Common myeloid progenitor, CD34-positive (primary cell): ENCODE data around the gene OTUD7B.

Experiments
- CTCF ChIA-PET: fragments of 350-600 bp; sonication (Branson Sonifier 250); formaldehyde crosslinking; loops from one replicate; lab custom pipeline; 2021; ENCODE audit warnings: antibody characterized with exemption; lab: Charles Lee
- POLR2A ChIA-PET: fragments of 350-600 bp; sonication (Branson Sonifier 250); formaldehyde crosslinking; loops from one replicate; lab custom pipeline; 2021; ENCODE audit warnings: antibody characterized with exemption; lab: Charles Lee
- DNase-seq, 3 donors: peaks; one replicate each; pipeline versions ENCODE4 v3.0.0 to v3.0.0-alpha.2; 2013
- H3K27ac ChIP-seq, 2 experiments: 1 replicate in 1 of 2; 2 replicates in 1 of 2; pipeline ENCODE4 v1.7.0; 2013; ENCODE audit warnings: inconsistent platforms in 2 of 2, low read length in 2 of 2, mild to moderate bottlenecking in 2 of 2, low read depth in 1 of 2, moderate library complexity in 1 of 2; ENCODE audit not compliant: severe bottlenecking in 2 of 2, insufficient read depth in 1 of 2, poor library complexity in 1 of 2
- H3K27me3 ChIP-seq, 5 experiments: replicated peaks in 2 of 5; 1 replicate in 3 of 5; 2 replicates in 2 of 5; pipeline versions ENCODE4 v1.6.1 to v1.7.0; 2013; ENCODE audit warnings: low read length in 4 of 5, mild to moderate bottlenecking in 2 of 5, moderate library complexity in 2 of 5, inconsistent platforms in 1 of 5; ENCODE audit not compliant: insufficient read depth in 5 of 5, control insufficient read depth in 4 of 5
- H3K36me3 ChIP-seq, 4 experiments: 1 replicate in 2 of 4; 2 replicates in 2 of 4; pipeline versions ENCODE4 v1.6.1 to v1.7.0; 2013; ENCODE audit warnings: low read length in 3 of 4, control low read depth in 1 of 4, mild to moderate bottlenecking in 1 of 4; ENCODE audit not compliant: control insufficient read depth in 4 of 4, insufficient read depth in 4 of 4
- H3K4me1 ChIP-seq, 4 experiments: 1 replicate in 3 of 4; 2 replicates in 1 of 4; pipeline versions ENCODE4 v1.6.1 to v1.7.1; 2013; ENCODE audit warnings: low read length in 3 of 4, mild to moderate bottlenecking in 3 of 4, control low read depth in 1 of 4, inconsistent platforms in 1 of 4, moderate library complexity in 1 of 4; ENCODE audit not compliant: control insufficient read depth in 4 of 4, insufficient read depth in 4 of 4; ENCODE audit errors: control extremely low read depth in 1 of 4
- H3K4me3 ChIP-seq, 7 experiments: 1 replicate in 4 of 7; 2 replicates in 3 of 7; pipeline versions ENCODE4 v1.5.1 to v1.7.0; 2013; ENCODE audit warnings: mild to moderate bottlenecking in 7 of 7, low read length in 6 of 7, moderate library complexity in 6 of 7, inconsistent platforms in 2 of 7, low read depth in 2 of 7, control low read depth in 1 of 7; ENCODE audit not compliant: insufficient read depth in 4 of 7, control insufficient read depth in 1 of 7; ENCODE audit errors: extremely low read depth in 1 of 7
- H3K9me3 ChIP-seq, 5 experiments: 1 replicate in 4 of 5; 2 replicates in 1 of 5; pipeline versions ENCODE4 v1.6.1 to v1.7.1; 2013; ENCODE audit warnings: low read length in 4 of 5, mild to moderate bottlenecking in 2 of 5, inconsistent platforms in 1 of 5, low read depth in 1 of 5, moderate library complexity in 1 of 5; ENCODE audit not compliant: control insufficient read depth in 4 of 5, insufficient read depth in 2 of 5; ENCODE audit errors: control extremely low read depth in 1 of 5
- WGBS: methylation state at CpG from one replicate; pipeline ENCODE4 v1.1.5; 2013; ENCODE audit not compliant: insufficient coverage; 5-methylcytosine and 5-hydroxymethylcytosine counted together

The OTUD7B gene

DNA sequence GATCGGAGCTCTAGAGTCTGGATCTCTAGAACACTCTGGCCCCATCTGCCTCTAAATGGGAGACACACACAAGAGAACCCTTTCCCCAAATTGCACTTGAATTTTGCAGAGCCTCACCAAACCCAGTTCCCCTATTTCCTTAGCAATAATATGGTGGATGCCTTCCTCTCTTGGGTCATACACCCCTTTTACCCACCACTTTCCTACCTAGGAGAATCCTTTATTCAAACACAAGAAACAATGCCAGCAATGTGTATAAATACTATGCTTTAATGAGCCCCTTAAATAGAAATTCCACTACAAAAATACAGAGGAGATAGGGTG is 82.2 kb downstream of the OTUD7B start:
- H3K4me1 ChIP-seq, result peaks cover 7 to 33% (median 18%) of the 10 kb centered on the region in 4 experiments
- no peak for DNase-seq
- POLR2A ChIA-PET, result interaction anchor here (0.8 to 2.4 kb wide), 5 partner anchors 9 to 41 kb away, joined by 3 to 17 read pairs (median 3); partner anchors contain the start of gene BOLA1
- CTCF ChIA-PET, result interaction anchor here (1.2 to 2.4 kb wide), 2 partner anchors 11 to 34 kb away, joined by 3 to 12 read pairs; no protein-coding TSS in a partner anchor
- H3K9me3 ChIP-seq, result no peaks in the 10 kb centered on the region
- peaks cover 10 to 33% (median 30%) of the 10 kb centered on the region in 4 experiments for H3K36me3 ChIP-seq
- H3K4me3 ChIP-seq, result peak overlapping the region; percentile 85 to 99 (median 90)
- peak overlapping the region; percentile 88 to 92 for H3K27ac ChIP-seq
- H3K27me3 ChIP-seq, result no peaks in the 10 kb centered on the region
- 0% methylated on average over 1 of the region's 1 CpG for WGBS

DNA sequence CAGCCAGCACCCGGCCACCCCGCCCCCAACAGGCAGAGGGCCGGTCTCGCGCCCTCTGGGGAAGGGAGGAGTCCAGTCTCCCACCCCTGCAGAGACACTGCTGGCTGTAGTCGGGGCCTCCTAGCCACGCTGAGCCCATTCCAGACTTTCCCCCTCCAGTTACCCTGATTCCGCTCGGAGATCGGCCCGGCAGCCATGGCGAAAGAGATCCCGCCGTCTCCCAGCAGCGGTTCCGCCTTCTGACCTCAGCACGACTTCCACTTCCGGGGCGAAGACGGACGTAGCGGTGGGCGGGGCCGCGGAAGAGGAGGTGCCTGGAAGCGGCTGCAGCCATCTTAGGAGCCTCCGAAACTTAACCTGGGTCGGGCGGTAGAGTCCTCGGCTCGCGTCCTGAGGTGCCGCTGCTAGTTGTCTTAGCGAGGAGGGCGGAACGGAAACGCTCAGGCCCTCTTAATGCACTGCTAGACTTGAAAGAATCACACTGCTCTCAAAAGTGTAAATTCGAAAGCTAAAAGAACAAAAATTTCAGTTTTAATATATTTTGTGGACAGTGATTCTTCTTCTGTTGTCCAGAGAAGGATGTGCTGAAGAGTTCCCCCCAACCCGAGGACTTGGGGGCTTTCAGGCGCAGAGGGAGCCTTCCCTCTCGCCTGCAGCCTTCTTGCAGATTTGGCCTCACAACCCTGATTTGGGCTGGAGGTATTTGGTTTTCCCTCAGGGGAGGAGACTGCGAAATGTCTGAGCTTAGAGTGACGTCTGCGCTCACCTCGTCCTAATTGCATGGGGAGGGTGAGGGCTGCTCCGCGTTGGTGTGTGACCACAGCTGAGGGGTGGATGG is 82.7 kb downstream of the OTUD7B start, which contains the start of gene SF3B4:
TSS of gene SF3B4 (minus strand) at position 241 of the 838 bp plus-strand sequence. CDS start at position 197, 44 bp downstream.
- WGBS, result 0% methylated on average over 42 of the region's 47 CpGs
- ChIA-PET POLR2A (interaction anchor here (0.8 to 2.4 kb wide), 6 partner anchors 10 to 138 kb away, joined by 3 to 17 read pairs (median 3); partner anchors contain the start of gene BOLA1), CTCF (interaction anchor here (1.2 to 2.4 kb wide), 2 partner anchors 12 to 35 kb away, joined by 3 to 12 read pairs; no protein-coding TSS in a partner anchor)
- Histone ChIP-seq H3K9me3 (no peaks in the 10 kb centered on the region), H3K36me3 (peaks cover 10 to 39% (median 33%) of the 10 kb centered on the region in 4 experiments), H3K4me3 (peak within 1 kb of the TSS; percentile 85 to 99 (median 90)), H3K27ac (peak within 1 kb of the TSS; percentile 88 to 92), H3K4me1 (peaks cover 7 to 33% (median 18%) of the 10 kb centered on the region in 4 experiments), H3K27me3 (no peaks in the 10 kb centered on the region)
- peak; percentile 95 to 97 (median 96) for DNase-seq

DNA sequence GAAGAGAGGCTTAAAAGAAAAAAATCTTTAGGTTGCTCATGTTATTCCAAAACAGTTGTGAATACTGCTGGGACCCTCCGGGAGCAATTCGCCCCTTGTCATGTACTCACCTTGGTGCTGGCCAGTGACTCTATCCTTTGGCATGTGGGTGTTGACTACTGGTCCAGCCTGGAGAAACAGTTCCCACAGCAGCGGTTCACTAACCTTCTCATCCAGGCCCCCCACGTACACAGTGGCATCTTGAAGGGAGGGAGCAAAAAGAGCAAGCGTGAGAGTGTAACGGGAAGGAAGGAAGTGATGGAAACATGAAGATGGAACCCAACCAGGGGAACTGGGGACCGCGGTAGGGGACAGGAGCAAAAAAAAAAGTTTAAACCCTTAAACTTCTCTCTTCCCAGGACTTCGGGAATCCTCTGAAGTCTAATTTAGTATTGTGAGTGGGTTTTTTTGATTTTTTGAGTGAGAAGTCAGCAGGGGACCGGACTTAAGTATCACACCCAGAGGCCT is 83.4 kb downstream of the OTUD7B start:
- Histone ChIP-seq H3K9me3 (no peaks in the 10 kb centered on the region), H3K4me3 (peak overlapping the region; percentile 85 to 99 (median 90)), H3K36me3 (peaks cover 12 to 44% (median 39%) of the 10 kb centered on the region in 4 experiments), H3K27ac (peak overlapping the region; percentile 88 to 92), H3K27me3 (no peaks in the 10 kb centered on the region), H3K4me1 (peaks cover 7 to 33% (median 18%) of the 10 kb centered on the region in 4 experiments)
- ChIA-PET CTCF (no interaction called here), POLR2A (interaction anchor here (0.8 kb wide), 1 partner anchor 139 kb away, joined by 3 read pairs; no protein-coding TSS in a partner anchor)
- DNase-seq, result no peak
- 12% methylated on average over 5 of the region's 10 CpGs for WGBS

GRCh38 chr1:149926296-149926695 is 84.2 kb downstream of the OTUD7B start:
- Histone ChIP-seq H3K4me1 (peaks cover 7 to 33% (median 18%) of the 10 kb centered on the region in 4 experiments), H3K27ac (no peak overlapping the region), H3K4me3 (peak overlapping the region in 4 of 7 experiments; percentile 85 to 99 (median 87)), H3K27me3 (no peaks in the 10 kb centered on the region), H3K36me3 (peaks cover 12 to 51% (median 39%) of the 10 kb centered on the region in 4 experiments), H3K9me3 (no peaks in the 10 kb centered on the region)
- CTCF ChIA-PET, result no interaction called here
- DNase-seq, result no peak
- 93% methylated on average over 9 of the region's 9 CpGs for WGBS
- POLR2A ChIA-PET, result interaction anchor here (0.9 kb wide), 1 partner anchor 10 kb away, joined by 3 read pairs; no protein-coding TSS in a partner anchor

DNA sequence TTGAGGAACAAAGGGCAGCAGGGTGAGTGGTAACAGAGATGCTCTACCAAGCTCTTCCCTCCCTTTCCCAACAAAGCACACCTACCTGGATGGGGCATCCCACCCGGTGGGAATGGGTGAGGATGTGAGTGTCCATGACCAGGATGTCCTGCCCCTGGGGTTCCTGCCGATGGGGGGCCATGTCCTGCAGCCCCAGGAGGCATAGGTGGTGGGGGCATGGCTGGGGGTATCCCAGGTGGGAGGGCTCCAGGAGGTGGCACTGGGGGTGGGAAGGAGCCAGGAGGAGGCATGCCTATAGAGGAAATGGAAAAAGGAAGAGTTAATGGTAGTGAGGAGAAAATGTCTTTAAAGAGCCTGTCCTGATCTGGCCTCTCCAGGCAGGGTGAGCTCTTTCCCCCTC is 84.8 kb downstream of the OTUD7B start:
- Histone ChIP-seq H3K9me3 (no peaks in the 10 kb centered on the region), H3K4me3 (no peak overlapping the region), H3K4me1 (peaks cover 7 to 33% (median 18%) of the 10 kb centered on the region in 4 experiments), H3K27ac (no peak overlapping the region), H3K36me3 (peaks cover 12 to 51% (median 39%) of the 10 kb centered on the region in 4 experiments), H3K27me3 (no peaks in the 10 kb centered on the region)
- ChIA-PET CTCF (no interaction called here), POLR2A (interaction anchor here (0.9 kb wide), 1 partner anchor 10 kb away, joined by 3 read pairs; no protein-coding TSS in a partner anchor)
- no CpG with 5 or more reads among the region's 2 CpGs for WGBS
- DNase-seq, result no peak

DNA sequence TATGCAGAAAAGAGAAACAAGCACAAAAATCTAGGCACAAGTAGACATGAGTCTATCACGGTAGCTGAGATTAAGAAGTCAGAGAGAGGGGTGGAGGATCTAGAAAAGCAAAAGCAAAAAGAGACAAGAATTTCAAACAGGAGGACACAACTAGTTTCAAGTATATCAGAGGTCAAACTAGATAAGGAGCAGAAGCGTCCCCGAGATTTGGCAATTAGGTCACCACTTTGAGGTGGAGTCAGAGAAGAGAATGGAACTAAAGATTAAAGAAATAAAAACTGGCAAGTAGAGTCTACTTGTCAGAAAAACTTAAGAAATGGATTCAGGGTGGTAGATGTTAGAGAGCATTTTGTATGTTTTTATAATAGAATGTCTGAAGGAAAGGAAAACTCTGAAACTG is 85.2 kb downstream of the OTUD7B start:
- WGBS, result 100% methylated on average over 3 of the region's 3 CpGs
- peaks cover 7 to 33% (median 18%) of the 10 kb centered on the region in 4 experiments for H3K4me1 ChIP-seq
- H3K27ac ChIP-seq, result no peak overlapping the region
- no peaks in the 10 kb centered on the region for H3K27me3 ChIP-seq
- H3K9me3 ChIP-seq, result no peaks in the 10 kb centered on the region
- CTCF ChIA-PET, result no interaction called here
- no peak overlapping the region for H3K4me3 ChIP-seq
- H3K36me3 ChIP-seq, result peaks cover 12 to 51% (median 39%) of the 10 kb centered on the region in 4 experiments
- POLR2A ChIA-PET, result no interaction called here
- no peak for DNase-seq
